Adrenal gland (tissue), 12 donors: ENCODE results near the gene RRBP1. TPM values are rescaled to one million over a fixed set of nuclear protein-coding genes. Genes with fewer than 3 reads are reported as not detected.

Experiments used
- DNase-seq, 7 donors: peaks; one replicate each; pipeline ENCODE4 v3.0.0-alpha.2; 2019 to 2020
- H3K27ac ChIP-seq, 5 donors: fragments of 200-600 bp; sonication (generic) in 4 of 5; 1 replicate in 3 of 5; 2 replicates in 2 of 5; pipeline versions ENCODE4 v1.5.1 to v1.8.0; 2016 to 2020; ENCODE audit warnings: mild to moderate bottlenecking in 1 of 5
- H3K27me3 ChIP-seq: fragments of 200-600 bp; 2 replicates; pipeline ENCODE4 v1.8.0; 2021
- H3K36me3 ChIP-seq, 2 donors: fragments of 200-600 bp; replicated peaks in 1 of 2; 1 replicate in 1 of 2; 2 replicates in 1 of 2; pipeline versions ENCODE4 v1.5.1 to v1.8.0; 2018 to 2022
- H3K4me1 ChIP-seq, 2 donors: fragments of 200-600 bp; replicated peaks in 1 of 2; 1 replicate in 1 of 2; 2 replicates in 1 of 2; pipeline versions ENCODE4 v1.5.1 to v1.8.0; 2018 to 2021
- H3K4me3 ChIP-seq, 4 donors: fragments of 200-600 bp; sonication (generic) in 3 of 4; one replicate each; pipeline ENCODE4 v1.5.1; 2016 to 2018
- H3K9me3 ChIP-seq, 3 donors: fragments of 200-600 bp; sonication (generic) in 1 of 3; replicated peaks in 1 of 3; 1 replicate in 2 of 3; 2 replicates in 1 of 3; pipeline versions ENCODE4 v1.5.1 to v1.8.0; 2016 to 2021
- POLR2A ChIP-seq, 2 donors: fragments of 450-650 bp; IDR thresholded peaks; one replicate each; pipeline ENCODE4 v1.6.1; 2017; ENCODE audit warnings: antibody characterized with exemption in 2 of 2, mild to moderate bottlenecking in 2 of 2, moderate library complexity in 1 of 2
- WGBS, 4 donors: extraction: QIAGEN DNeasy Blood & Tissue Kit in 2 of 4; methylation state at CpG; one replicate each; pipeline versions ENCODE4 v1.1.5 to v1.1.7; 2013 to 2017; 5-methylcytosine and 5-hydroxymethylcytosine counted together
- intact Hi-C, 2 donors: fragments of 100-400 bp; cut with DNase I; formaldehyde crosslinking; loops; one replicate each; pipeline versions ENCODE4 v1.14.1 to v1.15.0; 2022 to 2023
- polyA plus RNA-seq, 3 donors: library from polyadenylated mRNA; stranded (reverse); fragments of 200-250 nt in 2 of 3; fragments of 350-450 nt in 1 of 3; fragmentation: Illumina TruSeq in 1 of 3; extraction: RNeasy Lipid Tissue Mini Kit (QIAGEN cat#74804) in 1 of 3; gene quantifications; one replicate each; pipeline ENCODE4 v1.2.3, GENCODE V29; 2013 to 2014
- total RNA-seq, 9 donors: library from RNA; depleted of rRNA in 4 of 9; stranded (reverse); fragments of >200 nt in 4 of 9; fragments of 120-200 nt in 1 of 9; fragmentation: NEBNext Ultra II Directional in 1 of 9; extraction: Animal tissue kit (Norgen Biotek cat#: 25700) in 1 of 9; gene quantifications; one replicate each; pipeline versions ENCODE4 v1.1.0 to v1.2.4, GENCODE V29; 2013 to 2023
- TF ChIP-seq, protein P1 (sequence below), 6 experiments: fragments of 450-650 bp in 4 of 6; fragments of 200-600 bp in 2 of 6; sonication (generic) in 1 of 6; IDR thresholded peaks; 1 replicate in 5 of 6; 2 replicates in 1 of 6; pipeline versions ENCODE4 v1.5.1 to v1.8.0; 2016 to 2021; ENCODE audit warnings: antibody characterized with exemption in 6 of 6, mild to moderate bottlenecking in 2 of 6, moderate library complexity in 1 of 6
- donor health status: healthy with polysubstance abuse.
- donor health status: Bipolar disorder and iron deficiency.
- donor health status: DM: yes; HTN: yes; CAD: no.
- donor health status: DM: no; HTN: no; CAD: no.
- donor health status: DM: no; HTN: no; CAD: no.
- donor health status: DM: yes; HTN: yes; CAD: no.

The RRBP1 gene
- total and polyA plus RNA-seq, 12 donors = 73.9 to 261 (median 122) TPM

DNA sequence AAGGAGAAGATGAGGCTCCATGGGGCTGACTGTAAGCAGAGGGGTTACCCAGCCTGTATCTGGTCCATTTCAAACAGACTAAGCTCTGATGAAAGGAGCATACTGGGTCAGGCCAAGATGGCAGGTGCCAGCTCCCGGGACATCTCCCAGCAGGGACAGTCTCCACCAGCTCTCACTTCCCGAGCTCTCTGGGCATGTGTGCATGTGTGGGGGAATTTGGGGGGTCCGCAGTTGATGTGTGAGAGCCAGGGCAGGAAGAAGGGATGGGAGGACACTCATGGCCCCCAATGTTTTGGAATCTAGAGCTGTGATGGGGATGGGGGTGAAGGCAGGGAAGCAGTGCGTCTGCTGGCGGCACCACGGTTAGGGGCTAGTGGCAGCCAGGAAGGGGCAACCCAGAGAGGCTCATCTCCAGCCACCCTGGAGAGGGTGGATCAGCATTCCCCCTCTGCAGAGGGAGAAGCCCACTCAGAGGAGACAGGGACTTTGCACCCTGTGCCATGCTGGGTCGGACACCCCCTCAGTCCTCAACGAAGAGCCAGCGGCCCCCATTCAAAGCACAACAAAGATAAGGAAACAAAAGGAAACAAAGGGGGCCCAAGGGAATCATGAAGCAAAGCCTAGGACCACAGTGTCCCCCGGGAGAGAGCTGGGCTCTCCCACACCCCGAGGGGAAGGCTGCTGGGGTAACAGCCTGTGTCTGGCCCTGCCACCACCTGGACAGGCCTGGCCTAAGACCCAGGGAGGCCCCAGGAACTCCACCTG lies 59.8 kb downstream of the RRBP1 start:
- no peak overlapping the region for H3K4me3 ChIP-seq
- TF ChIP-seq, protein P1, sequence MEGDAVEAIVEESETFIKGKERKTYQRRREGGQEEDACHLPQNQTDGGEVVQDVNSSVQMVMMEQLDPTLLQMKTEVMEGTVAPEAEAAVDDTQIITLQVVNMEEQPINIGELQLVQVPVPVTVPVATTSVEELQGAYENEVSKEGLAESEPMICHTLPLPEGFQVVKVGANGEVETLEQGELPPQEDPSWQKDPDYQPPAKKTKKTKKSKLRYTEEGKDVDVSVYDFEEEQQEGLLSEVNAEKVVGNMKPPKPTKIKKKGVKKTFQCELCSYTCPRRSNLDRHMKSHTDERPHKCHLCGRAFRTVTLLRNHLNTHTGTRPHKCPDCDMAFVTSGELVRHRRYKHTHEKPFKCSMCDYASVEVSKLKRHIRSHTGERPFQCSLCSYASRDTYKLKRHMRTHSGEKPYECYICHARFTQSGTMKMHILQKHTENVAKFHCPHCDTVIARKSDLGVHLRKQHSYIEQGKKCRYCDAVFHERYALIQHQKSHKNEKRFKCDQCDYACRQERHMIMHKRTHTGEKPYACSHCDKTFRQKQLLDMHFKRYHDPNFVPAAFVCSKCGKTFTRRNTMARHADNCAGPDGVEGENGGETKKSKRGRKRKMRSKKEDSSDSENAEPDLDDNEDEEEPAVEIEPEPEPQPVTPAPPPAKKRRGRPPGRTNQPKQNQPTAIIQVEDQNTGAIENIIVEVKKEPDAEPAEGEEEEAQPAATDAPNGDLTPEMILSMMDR (IDR thresholded peaks at IDR 0.05) = no peak
- no peak for TF ChIP-seq POLR2A (IDR thresholded peaks at IDR 0.05)
- WGBS, 4 donors = 81 to 90% (median 89%) methylated on average over 9 to 11 of the region's 11 CpGs
- no peaks in the 10 kb centered on the region for H3K27me3 ChIP-seq
- H3K36me3 ChIP-seq = peaks cover 0 to 98% of the 10 kb centered on the region in 2 donors
- DNase-seq = peak in 6 of 7 donors; percentile 1 to 29 (median 10)
- no peak overlapping the region for H3K27ac ChIP-seq
- no peaks in the 10 kb centered on the region for H3K9me3 ChIP-seq
- intact Hi-C loops = loop anchor here in 1 of 2 donors (5.0 kb wide), 1 partner anchor 85 kb away; no protein-coding TSS in a partner anchor
- H3K4me1 ChIP-seq = no peaks in the 10 kb centered on the region

GRCh38 chr20:17621229-17621968 lies 60.6 kb downstream of the RRBP1 start:
- H3K4me3 ChIP-seq = no peak overlapping the region
- TF ChIP-seq POLR2A (IDR thresholded peaks at IDR 0.05) = no peak
- TF ChIP-seq, protein P1 (IDR thresholded peaks at IDR 0.05) = no peak
- H3K36me3 ChIP-seq = peaks cover 0 to 98% of the 10 kb centered on the region in 2 donors
- no peaks in the 10 kb centered on the region for H3K4me1 ChIP-seq
- peak in 6 of 7 donors; percentile 0 to 37 (median 8) for DNase-seq
- H3K9me3 ChIP-seq = no peaks in the 10 kb centered on the region
- H3K27me3 ChIP-seq = no peaks in the 10 kb centered on the region
- 86 to 92% (median 90%) methylated on average over 13 to 24 of the region's 24 CpGs for WGBS, 4 donors
- intact Hi-C loops = loop anchor here in 1 of 2 donors (5.0 kb wide), 1 partner anchor 84 kb away; no protein-coding TSS in a partner anchor
- no peak overlapping the region for H3K27ac ChIP-seq

GRCh38 chr20:17620371-17621228 lies 61.4 kb downstream of the RRBP1 start:
- Histone ChIP-seq H3K36me3 (peaks cover 0 to 99% of the 10 kb centered on the region in 2 donors), H3K4me3 (no peak overlapping the region), H3K27me3 (no peaks in the 10 kb centered on the region), H3K27ac (no peak overlapping the region), H3K9me3 (no peaks in the 10 kb centered on the region), H3K4me1 (no peaks in the 10 kb centered on the region)
- TF ChIP-seq, protein P1 (IDR thresholded peaks at IDR 0.05) = no peak
- TF ChIP-seq POLR2A (IDR thresholded peaks at IDR 0.05) = no peak
- intact Hi-C loops = loop anchor here in 1 of 2 donors (5.0 kb wide), 1 partner anchor 83 kb away; no protein-coding TSS in a partner anchor
- WGBS, 4 donors = 86 to 92% (median 91%) methylated on average over 27 to 33 of the region's 33 CpGs
- DNase-seq = peak in 6 of 7 donors; percentile 0 to 47 (median 14)
